K562 treated with DMSO at 1 percent for 24 hours (cell line): ENCODE measurements around the gene FATE1. TPM values are rescaled to one million over a fixed set of nuclear protein-coding genes. Genes with fewer than 3 reads are reported as not detected.

ENCODE experiments used
- total RNA-seq: library from RNA; unstranded; fragments of 300-600 nt; gene quantifications from 2 replicates; pipeline ENCODE4 v1.2.3, GENCODE V29; 2022; ENCODE audit warnings: low read depth; ENCODE audit not compliant: insufficient read depth

FATE1 gene, protein sequence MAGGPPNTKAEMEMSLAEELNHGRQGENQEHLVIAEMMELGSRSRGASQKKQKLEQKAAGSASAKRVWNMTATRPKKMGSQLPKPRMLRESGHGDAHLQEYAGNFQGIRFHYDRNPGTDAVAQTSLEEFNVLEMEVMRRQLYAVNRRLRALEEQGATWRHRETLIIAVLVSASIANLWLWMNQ
- total RNA-seq = not detected in 2 replicates

DNA sequence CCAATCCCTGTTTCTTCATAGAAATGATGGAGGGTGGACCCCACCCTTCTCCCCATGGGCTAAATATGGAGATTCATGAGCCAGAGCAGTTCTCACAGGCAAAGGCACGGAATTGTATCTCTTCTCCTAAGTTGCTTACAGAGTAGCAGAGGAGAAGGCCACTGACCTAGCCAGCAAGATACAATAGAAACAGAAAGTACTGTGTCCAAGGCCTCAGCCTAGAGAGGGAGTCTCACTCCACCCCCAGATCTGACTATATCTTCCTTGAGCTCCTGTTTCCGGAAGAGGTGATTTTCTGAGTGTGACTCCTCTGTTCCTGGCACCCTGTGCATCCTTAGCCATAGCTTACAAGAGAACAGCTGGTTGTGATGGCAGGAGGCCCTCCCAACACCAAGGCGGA, at the start of gene FATE1:
Gene FATE1, plus strand, starts transcription at position 284 of the 400 bp plus-strand sequence. Its CDS starts 85 bp downstream, at position 369.

DNA sequence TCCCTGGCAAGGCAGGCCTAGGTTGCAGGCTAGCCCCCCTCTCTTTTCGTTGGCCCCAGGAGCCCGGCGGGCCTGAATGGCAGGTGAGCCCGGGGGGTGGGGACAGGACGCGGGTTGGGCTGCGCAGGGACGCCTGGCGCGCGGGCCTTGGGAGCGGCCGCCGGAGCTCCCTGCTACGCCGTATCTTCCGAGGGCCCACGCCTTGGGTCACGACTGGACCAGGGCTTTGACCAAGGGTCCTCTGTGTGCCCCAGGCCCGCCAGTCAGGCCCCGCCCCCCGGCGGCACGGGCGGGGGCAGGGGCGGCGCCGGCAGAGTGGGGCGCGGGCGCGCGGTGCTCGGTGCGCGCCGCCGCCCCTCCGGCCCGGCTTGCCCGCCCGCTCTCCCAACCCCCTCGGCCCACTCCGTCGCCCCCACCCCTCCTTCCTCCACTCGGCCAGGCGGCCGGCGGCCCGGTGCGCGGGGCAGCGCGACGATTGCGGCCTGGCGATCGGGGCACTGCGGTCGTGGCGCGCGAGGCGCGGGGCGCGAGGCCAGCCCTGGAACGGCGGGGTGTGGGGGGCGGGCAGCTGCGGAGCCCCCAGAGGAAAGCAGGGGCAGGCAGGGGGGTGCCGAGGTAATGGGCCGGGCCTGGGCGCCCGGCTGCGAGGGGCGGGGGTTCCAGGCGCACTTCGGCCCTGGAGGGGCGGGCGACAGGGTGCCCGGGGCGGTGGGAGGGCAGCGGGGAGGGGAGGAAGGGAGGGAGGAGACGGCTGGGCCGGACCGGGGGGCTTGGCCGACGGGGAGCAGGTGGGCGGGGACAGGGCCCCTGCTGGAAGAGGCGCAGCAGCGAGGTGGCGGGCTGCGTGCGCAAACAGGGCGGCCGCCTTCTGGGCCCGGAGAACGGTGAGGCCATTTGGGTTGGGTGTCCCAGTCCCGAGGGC, 20.9 kb upstream of the FATE1 start, which contains the start of gene PRRG3:
Gene PRRG3, plus strand, starts transcription at position 798 of the 922 bp plus-strand sequence. CDS start 3,357 bp downstream, outside the sequence.

DNA sequence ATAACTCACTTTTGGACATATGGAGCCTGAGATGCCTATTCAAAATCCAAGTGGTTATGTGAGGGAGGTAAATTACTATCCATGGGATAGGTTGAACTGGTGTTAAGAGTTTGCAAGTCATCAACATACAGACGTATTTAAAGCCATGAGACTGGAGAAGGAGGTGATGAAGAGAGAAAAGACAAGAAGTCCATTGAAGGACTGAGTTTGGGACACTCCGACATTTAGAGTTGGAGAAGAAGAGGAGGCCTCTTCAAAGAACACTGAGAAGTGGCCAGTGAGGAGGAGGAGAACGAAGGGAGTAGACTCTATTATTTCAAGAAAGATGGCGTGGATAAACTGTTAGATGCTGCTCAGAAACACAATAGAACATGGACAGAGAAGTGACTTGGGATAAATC, 18.6 kb downstream of the FATE1 start, which contains the start of gene CNGA2:
Gene CNGA2, plus strand, starts transcription at position 301 of the 400 bp plus-strand sequence. CDS start 3,738 bp downstream, outside the sequence.

Other genes with a start within 250 kb of the FATE1 start
- 8.5 TPM in 2 replicates for gene PASD1, start 152.4 kb upstream of the FATE1 start, total RNA-seq
- gene PRRG3, start 20.6 kb upstream of the FATE1 start, total RNA-seq = not detected in 2 replicates
- not detected in 2 replicates for gene CNGA2, start 18.7 kb downstream of the FATE1 start, total RNA-seq
- 8.6 and 9.5 TPM in 2 replicates for gene MAGEA4, start 196.9 kb downstream of the FATE1 start, total RNA-seq